WTC11 (cell line): Measurements from ENCODE around the gene ACVR1. TPM values are rescaled to one million over a fixed set of nuclear protein-coding genes. Genes with fewer than 3 reads are reported as not detected.

Experiments
- ATAC-seq: fragments of 200-7000 bp; cut with Tn5 transposase; 2 replicates; pipeline ENCODE4 v1.10.0; 2021; ENCODE audit warnings: mild to moderate bottlenecking, moderate library complexity
- CTCF ChIA-PET: fragments of 300-600 bp; sonication (Branson Sonifier 250); formaldehyde crosslinking; loops from one replicate; lab custom pipeline; 2021; ENCODE audit warnings: antibody characterized with exemption; lab: Charles Lee
- POLR2A ChIA-PET: fragments of 350-600 bp; sonication (Branson Sonifier 250); formaldehyde crosslinking; loops from one replicate; lab custom pipeline; 2021; ENCODE audit warnings: antibody characterized with exemption; lab: Charles Lee
- DNase-seq: peaks from one replicate; pipeline ENCODE4 v3.0.0; 2021; ENCODE audit warnings: low spot score
- H3K27ac Mint-ChIP-seq: 2 replicates; pipeline ENCODE4 v1.8.0; 2021; ENCODE audit warnings: mixed read lengths
- H3K27me3 Mint-ChIP-seq: 2 replicates; pipeline ENCODE4 v1.8.0; 2021; ENCODE audit warnings: low read depth, mild to moderate bottlenecking, moderate library complexity, mixed read lengths
- H3K36me3 Mint-ChIP-seq: 2 replicates; pipeline ENCODE4 v1.8.0; 2021; ENCODE audit warnings: mixed read lengths
- H3K4me1 Mint-ChIP-seq: 2 replicates; pipeline ENCODE4 v1.8.0; 2022; ENCODE audit warnings: mixed read lengths
- H3K4me3 Mint-ChIP-seq: 2 replicates; pipeline ENCODE4 v1.8.0; 2021; ENCODE audit warnings: mild to moderate bottlenecking, moderate library complexity, mixed read lengths
- H3K9me3 Mint-ChIP-seq: 2 replicates; pipeline ENCODE4 v1.8.0; 2021; ENCODE audit warnings: mixed read lengths
- ATF6 ChIP-seq: sonication (generic); formaldehyde crosslinking; IDR thresholded peaks from 2 replicates; pipeline ENCODE4 v1.8.1; 2023; ENCODE audit warnings: mild to moderate bottlenecking, missing genetic modification reagents
- CREM ChIP-seq: sonication (generic); formaldehyde crosslinking; IDR thresholded peaks from 2 replicates; pipeline ENCODE4 v1.8.1; 2022; ENCODE audit warnings: mild to moderate bottlenecking, missing genetic modification reagents, moderate library complexity
- ELF4 ChIP-seq: sonication (generic); formaldehyde crosslinking; IDR thresholded peaks from 2 replicates; pipeline ENCODE4 v1.8.1; 2022; ENCODE audit warnings: low read depth, mild to moderate bottlenecking, moderate library complexity, missing genetic modification reagents
- EMX1 ChIP-seq: fragments of 250-450 bp; sonication (Bioruptor Pico); IDR thresholded peaks from 2 replicates; pipeline ENCODE4 v1.8.0; 2021; ENCODE audit warnings: mild to moderate bottlenecking
- FOXK1 ChIP-seq: sonication (generic); formaldehyde crosslinking; IDR thresholded peaks from 2 replicates; pipeline ENCODE4 v1.8.0; 2022; ENCODE audit warnings: mild to moderate bottlenecking, moderate library complexity, missing genetic modification reagents
- FOXP4 ChIP-seq: sonication (generic); formaldehyde crosslinking; IDR thresholded peaks from 2 replicates; pipeline ENCODE4 v1.8.0; 2022; ENCODE audit warnings: mild to moderate bottlenecking, missing genetic modification reagents
- HMGA2 ChIP-seq: fragments of 250-450 bp; sonication (Bioruptor Pico); IDR thresholded peaks from 2 replicates; pipeline ENCODE4 v1.4.0; 2021; ENCODE audit warnings: mild to moderate bottlenecking, moderate library complexity
- HMGXB4 ChIP-seq: sonication (generic); formaldehyde crosslinking; IDR thresholded peaks from 2 replicates; pipeline ENCODE4 v1.8.1; 2023; ENCODE audit warnings: mild to moderate bottlenecking, moderate library complexity, missing genetic modification reagents
- MLX ChIP-seq: sonication (generic); formaldehyde crosslinking; IDR thresholded peaks from 2 replicates; pipeline ENCODE4 v1.8.1; 2023; ENCODE audit warnings: mild to moderate bottlenecking, missing genetic modification reagents, moderate library complexity
- MYBL2 ChIP-seq: sonication (generic); formaldehyde crosslinking; IDR thresholded peaks from 2 replicates; pipeline ENCODE4 v1.8.1; 2023; ENCODE audit warnings: mild to moderate bottlenecking, moderate library complexity, missing genetic modification reagents
- PRDM15 ChIP-seq: sonication (generic); formaldehyde crosslinking; IDR thresholded peaks from 2 replicates; pipeline ENCODE4 v1.8.0; 2022; ENCODE audit warnings: missing genetic modification reagents
- PREB ChIP-seq: sonication (generic); formaldehyde crosslinking; IDR thresholded peaks from 2 replicates; pipeline ENCODE4 v1.8.1; 2022; ENCODE audit warnings: mild to moderate bottlenecking, missing genetic modification reagents, moderate library complexity, borderline replicate concordance
- RELA ChIP-seq: sonication (generic); formaldehyde crosslinking; IDR thresholded peaks from 2 replicates; pipeline ENCODE4 v1.8.1; 2022; ENCODE audit warnings: missing genetic modification reagents, mild to moderate bottlenecking, borderline replicate concordance
- SP1 ChIP-seq: sonication (generic); formaldehyde crosslinking; conservative IDR thresholded peaks from 2 replicates; pipeline ENCODE4 v1.8.1; 2022; ENCODE audit warnings: missing genetic modification reagents
- TEAD1 ChIP-seq: sonication (generic); formaldehyde crosslinking; IDR thresholded peaks from 2 replicates; pipeline ENCODE4 v1.8.0; 2022; ENCODE audit warnings: mild to moderate bottlenecking, missing genetic modification reagents
- TEAD4 ChIP-seq: sonication (generic); formaldehyde crosslinking; IDR thresholded peaks from 2 replicates; pipeline ENCODE4 v1.8.0; 2022; ENCODE audit warnings: mild to moderate bottlenecking, missing genetic modification reagents
- ZBTB21 ChIP-seq: sonication (generic); formaldehyde crosslinking; IDR thresholded peaks from 2 replicates; pipeline ENCODE4 v1.8.1; 2023; ENCODE audit warnings: mild to moderate bottlenecking, missing genetic modification reagents, borderline replicate concordance
- ZNF232 ChIP-seq: sonication (generic); formaldehyde crosslinking; IDR thresholded peaks from 2 replicates; pipeline ENCODE4 v1.8.0; 2022; ENCODE audit warnings: mild to moderate bottlenecking, missing genetic modification reagents
- ZNF532 ChIP-seq: fragments of 250-450 bp; sonication (Bioruptor Pico); IDR thresholded peaks from 2 replicates; pipeline ENCODE4 v1.9.0; 2021; ENCODE audit warnings: mild to moderate bottlenecking, borderline replicate concordance
- total RNA-seq: library from RNA; stranded (reverse); gene quantifications from 3 replicates; pipeline ENCODE4 v1.2.3, GENCODE V29; 2021

Gene ACVR1
- total RNA-seq, 1 experiment from 2014 or later: 19.2 TPM

- H3K27ac Mint-ChIP-seq: no peak overlapping the region
- H3K4me1 Mint-ChIP-seq: peaks cover 24% of the 10 kb centered on the region
- DNase-seq (no peak), ATAC-seq (peak; percentile 76)
- ChIA-PET CTCF (interaction anchor here (0.6 to 1.9 kb wide), 14 partner anchors 9 to 669 kb away, joined by 3 to 14 read pairs (median 4); partner anchors contain the start of genes ACVR1 and ACVR1C), POLR2A (no interaction called here)
- H3K27me3 Mint-ChIP-seq: peaks cover 16% of the 10 kb centered on the region
- H3K4me3 Mint-ChIP-seq: no peak overlapping the region
- TF ChIP-seq ZNF532 (CRISPR knock-in tag) (no peak), ZBTB21 (CRISPR knock-in tag) (no peak), HMGA2 (no peak), PRDM15 (CRISPR knock-in tag) (no peak), CREM (no peak), ZNF232 (CRISPR knock-in tag) (no peak), MLX (CRISPR knock-in tag) (no peak)
- H3K36me3 Mint-ChIP-seq: no peaks in the 10 kb centered on the region
- no peaks in the 10 kb centered on the region for H3K9me3 Mint-ChIP-seq
Observed at GRCh38 chr2:157901325-157901724, 25.2 kb upstream of the ACVR1 start.

- Mint-ChIP-seq H3K36me3 (no peaks in the 10 kb centered on the region), H3K27ac (no peak overlapping the region), H3K4me1 (peaks cover 25% of the 10 kb centered on the region), H3K27me3 (peaks cover 16% of the 10 kb centered on the region), H3K9me3 (no peaks in the 10 kb centered on the region), H3K4me3 (no peak overlapping the region)
- no peak for DNase-seq
- no peak for ATAC-seq
- ChIA-PET CTCF (interaction anchor here (0.7 to 1.9 kb wide), 9 partner anchors 9 to 272 kb away, joined by 3 to 14 read pairs (median 6); partner anchors contain the start of genes ACVR1 and ACVR1C), POLR2A (no interaction called here)
- no peak for TF ChIP-seq HMGXB4 (CRISPR knock-in tag)
- no peak for TF ChIP-seq MLX (CRISPR knock-in tag)
- no peak for TF ChIP-seq FOXK1
- TF ChIP-seq ATF6 (CRISPR knock-in tag): no peak
- TF ChIP-seq FOXP4 (CRISPR knock-in tag): no peak
- TF ChIP-seq ELF4: no peak
- TF ChIP-seq TEAD4 (CRISPR knock-in tag): no peak
- TF ChIP-seq SP1 (CRISPR knock-in tag): no peak
- TF ChIP-seq EMX1 (CRISPR knock-in tag): no peak
- no peak for TF ChIP-seq RELA
- TF ChIP-seq PREB (CRISPR knock-in tag): no peak
- TF ChIP-seq TEAD1: no peak
- TF ChIP-seq MYBL2 (CRISPR knock-in tag): no peak
Observed at GRCh38 chr2:157900684-157901083, 24.6 kb upstream of the ACVR1 start.
